Measurements from ENCODE around the gene ZNF699.

The ZNF699 gene

DNA sequence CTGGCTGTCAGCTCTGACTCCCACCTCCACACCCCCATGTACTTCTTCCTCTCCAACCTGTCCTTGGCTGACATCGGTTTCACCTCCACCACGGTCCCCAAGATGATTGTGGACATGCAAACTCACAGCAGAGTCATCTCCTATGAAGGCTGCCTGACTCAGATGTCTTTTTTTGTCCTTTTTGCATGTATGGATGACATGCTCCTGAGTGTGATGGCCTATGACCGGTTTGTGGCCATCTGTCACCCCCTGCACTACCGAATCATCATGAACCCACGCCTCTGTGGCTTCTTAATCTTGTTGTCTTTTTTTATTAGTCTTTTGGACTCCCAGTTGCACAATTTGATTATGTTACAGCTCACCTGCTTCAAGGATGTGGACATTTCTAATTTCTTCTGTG lies 58.4 kb downstream of the ZNF699 start:
- no peak for DNase-seq

GRCh38 chr19:9250630-9251029 lies 59.0 kb downstream of the ZNF699 start, which contains the start of gene OR7E24:
TSS of gene OR7E24 (plus strand) at chr19:9250930. CDS start at chr19:9251044, 114 bp downstream.
- DNase-seq, result no peak

All from NCI-H2029 (cell line).